ENCODE measurements around the gene TMCC1.
"Not testable (repeated sequence)": the region's sequence is repeated elsewhere in the genome, so short reads cannot be mapped to it uniquely, and the experiment has no call there.

TMCC1 gene

DNA sequence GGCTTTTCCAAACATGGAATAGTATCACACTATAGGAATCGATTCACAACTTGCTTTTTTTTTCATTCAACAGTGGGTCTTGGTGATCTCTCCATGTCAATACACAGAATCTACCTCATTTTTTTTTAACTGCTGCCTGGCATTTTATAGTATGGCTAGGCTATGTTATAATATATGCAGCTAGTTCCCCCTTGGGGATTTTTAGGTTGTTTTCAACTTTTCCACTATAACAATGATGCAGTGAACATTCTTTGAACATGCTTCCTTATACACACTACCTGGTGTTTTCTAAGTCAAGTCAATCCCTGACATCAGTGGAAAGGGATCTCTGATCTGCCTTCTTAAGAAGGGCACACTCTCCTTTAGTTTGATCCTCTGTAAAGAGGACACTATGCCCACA lies 240.5 kb downstream of the TMCC1 start:
- ChIA-PET POLR2A (no interaction called here), CTCF (interaction anchor here (1.0 kb wide), 1 partner anchor 172 kb away, joined by 3 read pairs; no protein-coding TSS in a partner anchor)
- TF ChIP-seq, protein P1, sequence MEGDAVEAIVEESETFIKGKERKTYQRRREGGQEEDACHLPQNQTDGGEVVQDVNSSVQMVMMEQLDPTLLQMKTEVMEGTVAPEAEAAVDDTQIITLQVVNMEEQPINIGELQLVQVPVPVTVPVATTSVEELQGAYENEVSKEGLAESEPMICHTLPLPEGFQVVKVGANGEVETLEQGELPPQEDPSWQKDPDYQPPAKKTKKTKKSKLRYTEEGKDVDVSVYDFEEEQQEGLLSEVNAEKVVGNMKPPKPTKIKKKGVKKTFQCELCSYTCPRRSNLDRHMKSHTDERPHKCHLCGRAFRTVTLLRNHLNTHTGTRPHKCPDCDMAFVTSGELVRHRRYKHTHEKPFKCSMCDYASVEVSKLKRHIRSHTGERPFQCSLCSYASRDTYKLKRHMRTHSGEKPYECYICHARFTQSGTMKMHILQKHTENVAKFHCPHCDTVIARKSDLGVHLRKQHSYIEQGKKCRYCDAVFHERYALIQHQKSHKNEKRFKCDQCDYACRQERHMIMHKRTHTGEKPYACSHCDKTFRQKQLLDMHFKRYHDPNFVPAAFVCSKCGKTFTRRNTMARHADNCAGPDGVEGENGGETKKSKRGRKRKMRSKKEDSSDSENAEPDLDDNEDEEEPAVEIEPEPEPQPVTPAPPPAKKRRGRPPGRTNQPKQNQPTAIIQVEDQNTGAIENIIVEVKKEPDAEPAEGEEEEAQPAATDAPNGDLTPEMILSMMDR (IDR thresholded peaks at IDR 0.05; ENCODE audit: control extremely low read depth, extremely low read depth, low read depth, missing control alignments) = no peak
- DNase-seq (ENCODE audit: extremely low spot score) = no peak

DNA sequence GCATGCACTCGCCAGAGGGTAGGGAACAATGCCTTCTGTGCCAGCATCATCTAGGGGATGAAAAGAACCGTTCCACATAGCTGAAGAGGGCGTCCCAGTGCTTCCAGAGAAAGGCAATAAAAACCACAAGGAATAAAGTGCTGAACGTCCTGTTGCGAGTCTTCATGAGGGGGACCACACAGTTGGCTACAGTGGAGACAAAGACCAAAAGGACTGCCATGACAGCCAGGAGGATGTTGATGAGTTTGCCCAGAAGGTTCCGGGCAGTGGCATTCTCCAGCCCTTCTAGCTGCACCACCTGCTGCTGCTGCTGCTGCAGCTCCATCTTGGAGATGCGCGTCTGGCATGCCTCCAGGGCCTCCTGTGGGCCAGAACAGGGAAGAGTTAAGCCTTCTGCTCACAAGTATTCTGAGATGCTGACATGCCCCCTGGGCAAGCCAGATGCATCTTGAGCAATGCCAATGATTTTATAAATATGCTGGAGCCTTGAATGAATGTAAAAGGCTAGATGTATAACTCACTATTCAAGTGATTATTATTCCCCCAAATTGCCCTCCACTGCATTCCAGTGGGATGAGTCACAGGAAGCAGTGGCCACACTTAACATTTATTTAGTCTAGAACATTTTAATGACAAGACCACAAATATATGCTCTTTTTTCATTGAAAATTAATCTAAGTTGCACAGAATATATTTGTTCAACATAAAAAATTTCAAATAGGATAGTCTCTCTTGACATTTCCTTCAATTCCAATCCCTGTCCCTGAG lies 241.9 kb downstream of the TMCC1 start:
- TF ChIP-seq, protein P1 (IDR thresholded peaks at IDR 0.05; ENCODE audit: control extremely low read depth, extremely low read depth, low read depth, missing control alignments) = no peak
- DNase-seq (ENCODE audit: extremely low spot score) = no peak
- ChIA-PET POLR2A (no interaction called here), CTCF (no interaction called here)

DNA sequence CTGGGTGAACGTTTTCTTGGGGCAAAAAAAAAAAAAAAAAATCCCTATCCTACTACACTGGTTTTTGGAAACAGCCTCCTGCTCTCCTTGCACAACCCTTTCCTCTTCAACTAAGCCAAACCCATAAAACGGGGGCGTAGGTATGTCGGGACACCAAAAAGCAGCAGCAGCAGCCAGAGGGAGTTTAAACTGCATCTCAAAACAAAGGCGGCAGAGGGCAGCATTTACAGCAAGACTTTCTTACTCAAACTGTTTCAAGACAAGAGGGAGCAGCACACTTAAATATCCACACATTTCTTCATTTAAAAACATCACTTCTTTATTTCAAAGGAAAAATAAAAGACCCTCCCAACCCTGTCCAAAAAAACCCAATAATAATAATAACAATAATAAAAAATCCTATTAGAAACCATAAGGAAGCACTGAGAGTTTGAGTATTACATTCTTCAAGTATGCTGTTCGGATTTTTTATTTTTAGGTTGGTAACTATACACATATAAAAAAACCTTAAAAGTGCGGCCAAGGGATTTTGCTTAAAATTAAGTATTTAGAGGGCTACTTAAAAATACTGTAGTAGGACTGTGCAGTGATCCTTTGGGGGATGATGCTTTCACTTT lies 243.1 kb downstream of the TMCC1 start:
- peak; percentile 60 for DNase-seq (ENCODE audit: extremely low spot score)
- TF ChIP-seq, protein P1 (IDR thresholded peaks at IDR 0.05; ENCODE audit: control extremely low read depth, extremely low read depth, low read depth, missing control alignments) = peak; percentile 66
- CTCF ChIA-PET = interaction anchor here (0.9 to 5.4 kb wide), 13 partner anchors 8 to 352 kb away, joined by 3 to 74 read pairs (median 3); no protein-coding TSS in a partner anchor
- POLR2A ChIA-PET = no interaction called here

DNA sequence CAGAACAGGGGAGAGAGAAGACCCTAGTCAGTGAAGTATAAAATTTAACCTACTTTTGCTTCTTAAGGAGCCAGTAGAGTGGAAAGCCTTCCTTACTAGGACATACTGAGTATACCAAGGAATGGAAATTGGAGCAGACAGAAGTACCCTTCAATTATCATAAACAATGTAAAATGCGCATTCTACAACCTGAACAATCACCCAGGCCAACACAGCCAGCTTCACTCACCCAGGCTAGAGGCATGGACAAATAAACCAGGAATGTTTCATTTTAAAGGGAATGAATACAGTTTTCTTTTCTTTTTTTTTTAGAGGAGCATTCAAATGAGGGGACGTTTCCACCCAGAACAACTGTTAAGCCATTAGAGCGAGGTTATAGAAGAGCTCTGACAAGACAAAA lies 245.1 kb downstream of the TMCC1 start:
- POLR2A ChIA-PET = no interaction called here
- TF ChIP-seq, protein P1 (IDR thresholded peaks at IDR 0.05; ENCODE audit: control extremely low read depth, extremely low read depth, low read depth, missing control alignments) = no peak
- DNase-seq (ENCODE audit: extremely low spot score) = no peak
- CTCF ChIA-PET = interaction anchor here (1.3 to 5.4 kb wide), 4 partner anchors 22 to 286 kb away, joined by 4 to 74 read pairs (median 12); no protein-coding TSS in a partner anchor

DNA sequence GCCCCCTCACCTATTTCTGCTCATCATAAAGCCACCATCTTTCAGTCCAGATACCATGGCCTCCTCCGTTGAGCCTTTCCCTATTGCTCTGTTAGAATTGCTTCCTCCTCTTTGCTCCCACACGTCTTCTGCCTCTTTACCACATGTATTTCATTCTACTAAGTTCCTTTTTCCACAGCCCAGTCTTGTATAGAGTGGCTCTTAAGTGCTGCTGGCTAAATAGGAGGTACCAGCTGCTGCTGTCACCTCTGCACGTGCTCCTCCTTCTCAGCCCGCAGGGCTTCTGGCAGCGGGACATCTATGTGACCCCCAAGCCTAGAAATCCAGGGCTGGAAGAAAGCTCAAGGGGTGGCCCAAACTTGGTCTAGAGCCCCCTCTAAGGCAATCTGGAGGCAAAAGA lies 248.2 kb downstream of the TMCC1 start:
- ChIA-PET CTCF (interaction anchor here (0.8 to 5.4 kb wide), 4 partner anchors 13 to 183 kb away, joined by 3 to 74 read pairs (median 3); no protein-coding TSS in a partner anchor), POLR2A (no interaction called here)
- DNase-seq (ENCODE audit: extremely low spot score) = no peak
- TF ChIP-seq, protein P1 (IDR thresholded peaks at IDR 0.05; ENCODE audit: control extremely low read depth, extremely low read depth, low read depth, missing control alignments) = no peak

DNA sequence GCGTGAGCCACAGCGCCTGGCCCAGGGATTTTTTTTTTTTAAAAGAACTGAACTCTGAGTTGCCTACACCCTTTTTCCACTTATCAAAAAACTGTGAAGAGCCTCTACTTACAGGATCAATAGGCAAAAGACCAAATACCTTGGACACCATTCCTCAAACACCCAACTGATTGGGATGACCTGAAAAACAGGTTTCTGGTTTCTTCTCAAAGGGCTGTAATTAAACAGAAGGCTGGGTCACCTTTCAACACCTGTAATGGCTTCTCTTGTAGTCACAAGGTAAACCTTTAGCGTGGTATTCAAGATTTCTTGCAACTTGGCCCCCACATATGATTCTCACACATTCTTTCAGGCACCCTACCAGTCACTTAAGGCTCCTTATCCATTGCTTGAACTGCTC lies 248.7 kb downstream of the TMCC1 start:
- CTCF ChIA-PET = interaction anchor here (5.4 kb wide), 1 partner anchor 183 kb away, joined by 74 read pairs; no protein-coding TSS in a partner anchor
- TF ChIP-seq, protein P1 (IDR thresholded peaks at IDR 0.05; ENCODE audit: control extremely low read depth, extremely low read depth, low read depth, missing control alignments) = no peak
- POLR2A ChIA-PET = no interaction called here
- DNase-seq (ENCODE audit: extremely low spot score) = no peak

DNA sequence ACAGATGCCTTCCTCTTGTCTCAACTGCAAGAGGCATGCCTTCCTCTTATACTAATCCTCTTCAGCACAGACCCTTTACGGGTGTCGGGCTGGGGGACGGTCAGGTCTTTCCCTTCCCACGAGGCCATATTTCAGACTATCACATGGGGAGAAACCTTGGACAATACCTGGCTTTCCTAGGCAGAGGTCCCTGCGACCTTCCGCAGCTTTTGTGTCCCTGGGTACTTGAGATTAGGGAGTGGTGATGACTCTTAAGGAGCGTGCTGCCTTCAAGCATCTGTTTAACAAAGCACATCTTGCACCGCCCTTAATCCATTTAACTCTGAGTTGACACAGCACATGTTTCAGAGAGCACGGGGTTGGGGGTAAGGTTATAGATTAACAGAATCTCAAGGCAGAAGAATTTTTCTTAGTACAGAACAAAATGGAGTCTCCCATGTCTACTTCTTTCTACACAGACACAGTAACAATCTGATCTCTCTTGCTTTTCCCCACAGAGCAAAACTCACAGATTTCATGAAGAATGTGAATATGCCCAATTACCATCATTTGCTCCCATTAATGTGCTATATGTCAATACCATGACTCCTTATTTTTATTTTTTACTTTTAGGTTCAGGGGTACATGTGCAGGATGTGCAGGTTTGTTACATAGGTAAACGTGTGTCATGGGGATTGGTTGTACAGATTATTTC lies 251.8 kb downstream of the TMCC1 start:
- CTCF ChIA-PET; POLR2A ChIA-PET; DNase-seq (ENCODE audit: extremely low spot score): not testable (repeated sequence)

DNA sequence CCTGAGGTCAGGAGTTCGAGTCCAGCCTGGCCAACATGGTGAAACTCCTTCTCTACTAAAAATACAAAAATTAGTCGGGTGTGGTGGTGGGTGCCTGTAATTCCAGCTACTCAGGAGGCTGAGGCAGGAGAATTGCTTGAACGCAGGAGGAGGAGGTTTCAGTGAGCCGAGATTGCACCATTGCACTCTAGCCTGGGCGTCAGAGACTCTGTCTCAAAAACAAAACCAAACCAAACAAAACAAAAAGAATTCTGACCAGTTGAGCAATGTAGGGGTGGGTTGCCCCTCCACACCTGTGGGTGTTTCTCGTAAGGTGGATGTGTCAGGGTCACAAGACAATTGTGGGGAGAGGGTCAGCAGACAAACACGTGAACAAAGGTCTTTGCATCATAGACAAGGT lies 252.5 kb downstream of the TMCC1 start:
- DNase-seq (ENCODE audit: extremely low spot score); POLR2A ChIA-PET; CTCF ChIA-PET: not testable (repeated sequence)
